ENCODE results near the gene PBX1. TPM values are rescaled to one million over a fixed set of nuclear protein-coding genes. Genes with fewer than 3 reads are reported as not detected.

The PBX1 gene
- total and polyA plus RNA-seq, 4 donors: 2.2 to 17.3 (median 5.1) TPM

- no peak for TF ChIP-seq GABPA (IDR thresholded peaks at IDR 0.05 in 1 of 2, conservative IDR thresholded peaks at IDR 0.05 in 1 of 2)
- TF ChIP-seq REST (IDR thresholded peaks at IDR 0.05): no peak
- no peak for TF ChIP-seq ATF3 (IDR thresholded peaks at IDR 0.05)
- no peak for TF ChIP-seq YY1 (IDR thresholded peaks at IDR 0.05)
- no peak for TF ChIP-seq RXRA (IDR thresholded peaks at IDR 0.05)
- no peak for TF ChIP-seq HNF4A (conservative IDR thresholded peaks at IDR 0.05)
- TF ChIP-seq SP1 (IDR thresholded peaks at IDR 0.05): no peak
- no peak for TF ChIP-seq TAF1 (conservative IDR thresholded peaks at IDR 0.05)
- no peak for TF ChIP-seq MAX (IDR thresholded peaks at IDR 0.05)
- TF ChIP-seq NR2F2 (IDR thresholded peaks at IDR 0.05): no peak
- TF ChIP-seq JUND (IDR thresholded peaks at IDR 0.05): no peak
- TF ChIP-seq FOXA2 (IDR thresholded peaks at IDR 0.05): no peak
- TF ChIP-seq EGR1 (IDR thresholded peaks at IDR 0.05; ENCODE audit: low read depth in 2 of 2): no peak
- 44% methylated on average over 7 of the region's 7 CpGs for WGBS
- DNase-seq (ENCODE audit: low spot score): no peak
- Histone ChIP-seq H3K9ac (ENCODE audit: low read depth in 1 of 2, low read length in 2 of 2) (no peak overlapping the region), H3K27ac (ENCODE audit: low read depth in 1 of 2, low read length in 2 of 2) (no peak overlapping the region), H3K36me3 (ENCODE audit: control insufficient read depth in 4 of 4, insufficient read depth in 3 of 4, low read depth in 1 of 4, low read length in 3 of 4) (no peaks in the 10 kb centered on the region), H3K9me3 (ENCODE audit: control insufficient read depth in 4 of 4, low read length in 3 of 4) (no peaks in the 10 kb centered on the region), H3K4me1 (ENCODE audit: control insufficient read depth in 4 of 4, insufficient read depth in 4 of 4, low read length in 3 of 4) (no peaks in the 10 kb centered on the region), H3K4me3 (ENCODE audit: low read depth in 1 of 3, low read length in 3 of 3) (no peak overlapping the region), H3K27me3 (ENCODE audit: control insufficient read depth in 4 of 4, insufficient read depth in 4 of 4, low read length in 3 of 4) (peaks cover 0 to 2% (median 0%) of the 10 kb centered on the region in 4 donors)
Observed at GRCh38 chr1:164516591-164516990, 42.4 kb upstream of the PBX1 start.

GRCh38 chr1:164518692-164519332 lies 40.2 kb upstream of the PBX1 start:
- H3K4me3 ChIP-seq (ENCODE audit: low read depth in 1 of 3, low read length in 3 of 3): no peak overlapping the region
- TF ChIP-seq YY1 (IDR thresholded peaks at IDR 0.05) (no peak), GABPA (IDR thresholded peaks at IDR 0.05 in 1 of 2, conservative IDR thresholded peaks at IDR 0.05 in 1 of 2) (no peak)
- no peaks in the 10 kb centered on the region for H3K36me3 ChIP-seq (ENCODE audit: control insufficient read depth in 4 of 4, insufficient read depth in 3 of 4, low read depth in 1 of 4, low read length in 3 of 4)
- H3K9me3 ChIP-seq (ENCODE audit: control insufficient read depth in 4 of 4, low read length in 3 of 4): no peaks in the 10 kb centered on the region
- WGBS: 89% methylated on average over 3 of the region's 3 CpGs
- no peak overlapping the region for H3K9ac ChIP-seq (ENCODE audit: low read depth in 1 of 2, low read length in 2 of 2)
- no peak for DNase-seq (ENCODE audit: low spot score)
- H3K4me1 ChIP-seq (ENCODE audit: control insufficient read depth in 4 of 4, insufficient read depth in 4 of 4, low read length in 3 of 4): no peaks in the 10 kb centered on the region
- H3K27ac ChIP-seq (ENCODE audit: low read depth in 1 of 2, low read length in 2 of 2): no peak overlapping the region
- H3K27me3 ChIP-seq (ENCODE audit: control insufficient read depth in 4 of 4, insufficient read depth in 4 of 4, low read length in 3 of 4): peaks cover 0 to 2% (median 0%) of the 10 kb centered on the region in 4 donors

- Histone ChIP-seq H3K4me3 (ENCODE audit: low read depth in 1 of 3, low read length in 3 of 3) (no peak overlapping the region), H3K4me1 (ENCODE audit: control insufficient read depth in 4 of 4, insufficient read depth in 4 of 4, low read length in 3 of 4) (no peaks in the 10 kb centered on the region), H3K9me3 (ENCODE audit: control insufficient read depth in 4 of 4, low read length in 3 of 4) (no peaks in the 10 kb centered on the region), H3K27me3 (ENCODE audit: control insufficient read depth in 4 of 4, insufficient read depth in 4 of 4, low read length in 3 of 4) (peaks cover 0 to 2% (median 0%) of the 10 kb centered on the region in 4 donors), H3K27ac (ENCODE audit: low read depth in 1 of 2, low read length in 2 of 2) (no peak overlapping the region), H3K36me3 (ENCODE audit: control insufficient read depth in 4 of 4, insufficient read depth in 3 of 4, low read depth in 1 of 4, low read length in 3 of 4) (no peaks in the 10 kb centered on the region), H3K9ac (ENCODE audit: low read depth in 1 of 2, low read length in 2 of 2) (no peak overlapping the region)
- no peak for DNase-seq (ENCODE audit: low spot score)
- WGBS: 93% methylated on average over 4 of the region's 4 CpGs
- TF ChIP-seq HNF4A (conservative IDR thresholded peaks at IDR 0.05) (no peak), CTCF (IDR thresholded peaks at IDR 0.05; ENCODE audit: low read depth, low read length, missing input control) (no peak), MAX (IDR thresholded peaks at IDR 0.05) (no peak), RAD21 (IDR thresholded peaks at IDR 0.05) (no peak), FOXA2 (IDR thresholded peaks at IDR 0.05) (no peak), EGR1 (IDR thresholded peaks at IDR 0.05; ENCODE audit: low read depth in 2 of 2) (no peak), GABPA (IDR thresholded peaks at IDR 0.05 in 1 of 2, conservative IDR thresholded peaks at IDR 0.05 in 1 of 2) (no peak), TAF1 (conservative IDR thresholded peaks at IDR 0.05) (no peak), HNF4G (IDR thresholded peaks at IDR 0.05) (no peak), RXRA (IDR thresholded peaks at IDR 0.05) (no peak), NR2F2 (IDR thresholded peaks at IDR 0.05) (no peak), JUND (IDR thresholded peaks at IDR 0.05) (no peak), ATF3 (IDR thresholded peaks at IDR 0.05) (no peak)
Observed at GRCh38 chr1:164519426-164519825, 39.6 kb upstream of the PBX1 start.
